Esophagus muscularis mucosa (tissue), 4 donors: ENCODE measurements around the gene BMP2K. TPM values are rescaled to one million over a fixed set of nuclear protein-coding genes. Genes with fewer than 3 reads are reported as not detected.
"Not testable (repeated sequence)": the region's sequence is repeated elsewhere in the genome, so short reads cannot be mapped to it uniquely, and the experiment has no call there.

Source experiments
- DNase-seq: peaks from one replicate; pipeline ENCODE4 v3.0.0-alpha.2; 2017; ENCODE audit errors: extremely low spot score
- H3K27ac ChIP-seq, 4 donors: fragments of 200-600 bp; sonication (generic); replicated peaks in 1 of 4; 1 replicate in 3 of 4; 2 replicates in 1 of 4; pipeline ENCODE4 v1.5.1; 2016 to 2019; ENCODE audit warnings: mild to moderate bottlenecking in 1 of 4
- H3K27me3 ChIP-seq, 4 donors: fragments of 200-600 bp; sonication (generic); one replicate each; pipeline versions ENCODE4 v1.5.1 to v1.6.0; 2016 to 2019
- H3K36me3 ChIP-seq, 4 donors: fragments of 200-600 bp; sonication (generic); one replicate each; pipeline ENCODE4 v1.5.1; 2016 to 2019
- H3K4me1 ChIP-seq, 4 donors: fragments of 200-600 bp; sonication (generic); one replicate each; pipeline ENCODE4 v1.5.1; 2016 to 2019
- H3K4me3 ChIP-seq, 4 donors: fragments of 200-600 bp; sonication (generic); 1 replicate in 2 of 4; 2 replicates in 2 of 4; pipeline ENCODE4 v1.5.1; 2016 to 2019; ENCODE audit warnings: mild to moderate bottlenecking in 4 of 4, moderate library complexity in 1 of 4
- H3K9me3 ChIP-seq, 4 donors: fragments of 200-600 bp; sonication (generic); 1 replicate in 3 of 4; 2 replicates in 1 of 4; pipeline ENCODE4 v1.5.1; 2016 to 2019
- EP300 ChIP-seq: sonication (generic); formaldehyde crosslinking; IDR thresholded peaks from one replicate; pipeline ENCODE4 v1.6.1; 2017; ENCODE audit warnings: antibody characterized with exemption
- POLR2A ChIP-seq: fragments of 450-650 bp; IDR thresholded peaks from one replicate; pipeline ENCODE4 v1.6.1; 2017; ENCODE audit warnings: antibody characterized with exemption, moderate library complexity, mild to moderate bottlenecking, low read depth
- POLR2AphosphoS5 ChIP-seq, 2 donors: sonication (generic); formaldehyde crosslinking; IDR thresholded peaks; one replicate each; pipeline ENCODE4 v1.6.1; 2017; ENCODE audit warnings: antibody characterized with exemption in 2 of 2
- WGBS: methylation state at CpG from one replicate; pipeline ENCODE4 v1.1.5; 2018; 5-methylcytosine and 5-hydroxymethylcytosine counted together
- intact Hi-C: fragments of 100-400 bp; cut with DNase I; formaldehyde crosslinking; loops from one replicate; pipeline ENCODE4 v1.15.1; 2023
- total RNA-seq, 4 donors: library from RNA; depleted of rRNA; stranded (reverse); fragments of >200 nt; gene quantifications; one replicate each; pipeline versions ENCODE4 v1.1.0 to v1.2.1, GENCODE V29; 2016
- TF ChIP-seq, protein P1 (sequence below), 3 experiments: fragments of 200-600 bp in 2 of 3; fragments of 450-650 bp in 1 of 3; sonication (generic) in 2 of 3; IDR thresholded peaks; one replicate each; pipeline ENCODE4 v1.5.1; 2017 to 2019; ENCODE audit warnings: antibody characterized with exemption in 3 of 3, mild to moderate bottlenecking in 2 of 3, moderate library complexity in 1 of 3

Gene BMP2K
- total RNA-seq, 4 donors from 2014 or later = 42.5 to 53.0 (median 45.0) TPM

DNA sequence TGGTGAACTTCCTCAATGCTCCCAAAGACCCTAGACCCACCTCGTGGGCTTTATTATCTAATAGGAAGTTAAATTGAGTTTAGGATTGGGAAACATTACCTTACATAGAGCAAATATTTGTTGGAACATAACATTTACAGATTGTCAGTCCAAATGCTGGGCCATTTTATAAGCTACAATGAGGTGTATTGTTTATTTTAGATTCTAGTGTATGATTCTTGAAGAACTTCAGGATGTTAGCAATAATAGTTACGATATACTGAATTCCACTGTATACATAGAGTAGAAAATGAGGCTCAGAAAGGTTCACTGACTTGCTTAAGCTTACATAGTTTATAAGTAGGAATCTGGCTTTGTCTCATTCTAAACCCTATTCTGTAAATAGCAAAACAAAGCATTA is 125.7 kb downstream of the BMP2K start:
- Histone ChIP-seq H3K27me3 (no peaks in the 10 kb centered on the region), H3K4me1 (no peaks in the 10 kb centered on the region), H3K9me3 (no peaks in the 10 kb centered on the region), H3K36me3 (no peaks in the 10 kb centered on the region), H3K27ac (no peak overlapping the region), H3K4me3 (no peak overlapping the region)
- no peak for DNase-seq
- TF ChIP-seq EP300 (no peak), POLR2AphosphoS5 (IDR thresholded peaks at IDR 0.05) (no peak), POLR2A (no peak)
- TF ChIP-seq, protein P1, sequence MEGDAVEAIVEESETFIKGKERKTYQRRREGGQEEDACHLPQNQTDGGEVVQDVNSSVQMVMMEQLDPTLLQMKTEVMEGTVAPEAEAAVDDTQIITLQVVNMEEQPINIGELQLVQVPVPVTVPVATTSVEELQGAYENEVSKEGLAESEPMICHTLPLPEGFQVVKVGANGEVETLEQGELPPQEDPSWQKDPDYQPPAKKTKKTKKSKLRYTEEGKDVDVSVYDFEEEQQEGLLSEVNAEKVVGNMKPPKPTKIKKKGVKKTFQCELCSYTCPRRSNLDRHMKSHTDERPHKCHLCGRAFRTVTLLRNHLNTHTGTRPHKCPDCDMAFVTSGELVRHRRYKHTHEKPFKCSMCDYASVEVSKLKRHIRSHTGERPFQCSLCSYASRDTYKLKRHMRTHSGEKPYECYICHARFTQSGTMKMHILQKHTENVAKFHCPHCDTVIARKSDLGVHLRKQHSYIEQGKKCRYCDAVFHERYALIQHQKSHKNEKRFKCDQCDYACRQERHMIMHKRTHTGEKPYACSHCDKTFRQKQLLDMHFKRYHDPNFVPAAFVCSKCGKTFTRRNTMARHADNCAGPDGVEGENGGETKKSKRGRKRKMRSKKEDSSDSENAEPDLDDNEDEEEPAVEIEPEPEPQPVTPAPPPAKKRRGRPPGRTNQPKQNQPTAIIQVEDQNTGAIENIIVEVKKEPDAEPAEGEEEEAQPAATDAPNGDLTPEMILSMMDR (IDR thresholded peaks at IDR 0.05) = no peak
- WGBS = 67% methylated on average over 2 of the region's 2 CpGs
- intact Hi-C loops = no loop called here

DNA sequence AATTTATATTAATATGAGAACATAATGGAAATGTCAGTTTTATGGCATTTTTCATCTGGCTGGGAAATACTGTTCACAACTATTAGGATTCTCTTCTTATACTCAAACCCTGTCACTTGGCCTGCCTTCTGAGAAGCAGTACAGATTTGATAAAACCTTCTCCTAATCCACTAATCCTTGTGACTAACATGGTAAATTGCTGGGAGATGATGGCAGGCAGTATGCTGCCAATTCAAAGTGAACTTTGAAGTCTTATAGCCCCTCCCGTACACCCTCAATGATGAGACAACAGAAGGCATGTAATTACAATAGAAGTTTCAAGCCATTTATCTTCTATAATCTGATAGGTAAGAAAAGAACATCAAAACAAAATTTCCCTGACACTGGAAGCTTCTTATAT is 126.1 kb downstream of the BMP2K start:
- DNase-seq = no peak
- Histone ChIP-seq H3K4me3 (no peak overlapping the region), H3K9me3 (no peaks in the 10 kb centered on the region), H3K36me3 (no peaks in the 10 kb centered on the region), H3K27me3 (no peaks in the 10 kb centered on the region), H3K27ac (no peak overlapping the region), H3K4me1 (no peaks in the 10 kb centered on the region)
- intact Hi-C loops = no loop called here
- 100% methylated on average over 1 of the region's 1 CpG for WGBS
- TF ChIP-seq POLR2A (no peak), EP300 (no peak), POLR2AphosphoS5 (IDR thresholded peaks at IDR 0.05) (no peak)
- TF ChIP-seq, protein P1 (IDR thresholded peaks at IDR 0.05) = no peak

DNA sequence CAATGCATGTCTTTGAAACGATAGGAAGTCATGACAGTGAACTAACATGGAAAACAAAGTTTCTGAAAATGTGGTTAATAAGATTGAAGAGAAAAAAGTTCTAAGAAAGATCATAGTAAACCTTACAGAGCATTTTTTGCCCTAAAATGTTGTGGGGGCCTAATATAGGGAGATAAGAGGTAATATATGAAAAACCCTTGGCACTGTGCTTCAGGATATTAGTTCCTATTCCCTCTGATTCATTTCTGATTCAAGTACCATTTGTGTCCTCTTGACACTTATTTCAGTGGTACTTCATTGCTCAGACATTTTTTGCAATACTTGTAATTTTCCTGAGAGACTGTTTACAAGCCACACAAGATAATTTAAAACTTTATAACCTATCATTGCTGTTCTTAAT is 128.0 kb downstream of the BMP2K start:
- WGBS = 82% methylated on average over 1 of the region's 1 CpG
- no peak for TF ChIP-seq POLR2A
- TF ChIP-seq EP300 = no peak
- no peak for TF ChIP-seq POLR2AphosphoS5 (IDR thresholded peaks at IDR 0.05)
- TF ChIP-seq, protein P1 (IDR thresholded peaks at IDR 0.05) = no peak
- H3K4me3 ChIP-seq = no peak overlapping the region
- intact Hi-C loops = no loop called here
- H3K36me3 ChIP-seq = no peaks in the 10 kb centered on the region
- no peaks in the 10 kb centered on the region for H3K4me1 ChIP-seq
- no peak for DNase-seq
- no peaks in the 10 kb centered on the region for H3K27me3 ChIP-seq
- H3K9me3 ChIP-seq = no peaks in the 10 kb centered on the region
- no peak overlapping the region for H3K27ac ChIP-seq

DNA sequence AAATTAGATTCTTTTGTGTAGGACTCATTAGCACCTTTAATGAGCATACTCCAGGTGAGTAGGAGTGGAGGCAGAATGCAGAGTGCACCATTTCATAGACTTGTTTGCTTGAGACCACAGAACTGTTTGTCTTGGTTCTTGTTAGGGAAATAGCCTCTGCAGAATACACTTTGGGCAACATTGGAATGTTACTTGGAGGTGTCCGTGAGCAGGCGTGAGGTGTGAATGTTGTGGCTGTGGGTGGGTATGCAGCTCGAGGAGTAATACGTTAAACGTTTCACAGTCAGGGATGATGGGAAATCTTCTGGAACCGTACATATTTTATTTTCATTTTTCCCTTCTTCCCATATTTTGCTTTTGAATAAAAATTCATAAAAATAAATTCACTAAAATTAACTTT is 131.5 kb downstream of the BMP2K start:
- no peak for TF ChIP-seq EP300
- no peak for DNase-seq

DNA sequence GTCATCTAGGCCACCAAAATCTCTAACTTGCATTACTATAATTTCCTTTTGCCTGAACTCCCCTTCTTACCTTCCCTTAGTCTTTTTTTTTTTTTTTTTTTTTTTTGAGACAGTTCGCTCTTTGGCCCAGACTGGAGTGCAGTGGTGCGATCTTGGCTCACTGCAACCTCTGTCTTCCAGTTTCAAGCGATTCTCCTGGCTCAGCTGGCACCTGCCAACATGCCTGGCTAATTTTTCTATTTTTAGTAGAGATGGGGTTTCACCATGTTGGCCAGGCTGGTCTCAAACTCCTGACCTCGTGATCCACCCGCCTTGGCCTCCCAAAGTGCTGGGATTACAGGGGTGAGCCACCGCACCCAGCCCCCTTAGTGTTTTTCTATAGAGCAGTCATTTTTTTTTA is 132.8 kb downstream of the BMP2K start:
- 98% methylated on average over 6 of the region's 6 CpGs for WGBS
- H3K4me3 ChIP-seq, DNase-seq, H3K4me1 ChIP-seq, intact Hi-C loops, H3K9me3 ChIP-seq, H3K27ac ChIP-seq, H3K27me3 ChIP-seq: not testable (repeated sequence)
- peaks cover 5 to 20% (median 18%) of the 10 kb centered on the region in 4 donors for H3K36me3 ChIP-seq

More for the DNA sequence above, 131.5 kb downstream of the BMP2K start:
- H3K27me3 ChIP-seq = no peaks in the 10 kb centered on the region
- no peaks in the 10 kb centered on the region for H3K9me3 ChIP-seq
- H3K4me1 ChIP-seq = no peaks in the 10 kb centered on the region
- 93% methylated on average over 6 of the region's 6 CpGs for WGBS
- peaks cover 5 to 18% (median 17%) of the 10 kb centered on the region in 4 donors for H3K36me3 ChIP-seq
- no peak overlapping the region for H3K27ac ChIP-seq
- intact Hi-C loops = no loop called here
- no peak overlapping the region for H3K4me3 ChIP-seq

DNA sequence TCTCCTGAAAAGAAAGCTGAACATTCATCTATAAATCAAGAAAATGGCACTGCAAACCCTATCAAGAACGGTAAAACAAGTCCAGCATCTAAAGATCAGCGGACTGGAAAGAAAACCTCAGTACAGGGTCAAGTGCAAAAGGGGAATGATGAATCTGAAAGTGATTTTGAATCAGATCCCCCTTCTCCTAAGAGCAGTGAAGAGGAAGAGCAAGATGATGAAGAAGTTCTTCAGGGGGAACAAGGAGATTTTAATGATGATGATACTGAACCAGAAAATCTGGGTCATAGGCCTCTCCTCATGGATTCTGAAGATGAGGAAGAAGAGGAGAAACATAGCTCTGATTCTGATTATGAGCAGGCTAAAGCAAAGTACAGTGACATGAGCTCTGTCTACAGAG is 134.5 kb downstream of the BMP2K start:
- intact Hi-C loops = no loop called here
- Histone ChIP-seq H3K9me3 (no peaks in the 10 kb centered on the region), H3K36me3 (peaks cover 5 to 36% (median 20%) of the 10 kb centered on the region in 4 donors), H3K4me3 (no peak overlapping the region), H3K4me1 (no peaks in the 10 kb centered on the region), H3K27me3 (no peaks in the 10 kb centered on the region), H3K27ac (no peak overlapping the region)
- 98% methylated on average over 2 of the region's 2 CpGs for WGBS
- no peak for DNase-seq
- TF ChIP-seq EP300 (no peak), POLR2A (no peak), POLR2AphosphoS5 (IDR thresholded peaks at IDR 0.05) (no peak)
- TF ChIP-seq, protein P1 (IDR thresholded peaks at IDR 0.05) = no peak
